Sigmoid colon (tissue), 7 donors: ENCODE measurements around the gene DDIT3. TPM values are rescaled to one million over a fixed set of nuclear protein-coding genes. Genes with fewer than 3 reads are reported as not detected.

Experiments
- DNase-seq: peaks from one replicate; pipeline ENCODE4 v3.0.0-alpha.2; 2019
- H3K27ac ChIP-seq, 4 donors: fragments of 200-600 bp; sonication (generic); one replicate each; pipeline ENCODE4 v1.5.1; 2016 to 2019; ENCODE audit warnings: mild to moderate bottlenecking in 1 of 4
- H3K27me3 ChIP-seq, 3 donors: fragments of 200-600 bp; sonication (generic); one replicate each; pipeline ENCODE4 v1.5.1; 2019; ENCODE audit warnings: mild to moderate bottlenecking in 1 of 3
- H3K36me3 ChIP-seq, 4 donors: fragments of 200-600 bp; sonication (generic); one replicate each; pipeline ENCODE4 v1.5.1; 2016 to 2019
- H3K4me1 ChIP-seq, 4 donors: fragments of 200-600 bp; sonication (generic); one replicate each; pipeline ENCODE4 v1.5.1; 2017 to 2019
- H3K4me3 ChIP-seq, 4 donors: fragments of 200-600 bp; sonication (generic); one replicate each; pipeline ENCODE4 v1.5.1; 2017 to 2019; ENCODE audit warnings: mild to moderate bottlenecking in 2 of 4, moderate library complexity in 1 of 4
- H3K9me3 ChIP-seq, 4 donors: fragments of 200-600 bp in 3 of 4; sonication (generic) in 3 of 4; one replicate each; pipeline versions ENCODE4 v1.5.1 to v1.6.1; 2013 to 2019
- CTCF ChIP-seq, 4 experiments: fragments of 450-650 bp in 3 of 4; fragments of 200-600 bp in 1 of 4; IDR thresholded peaks; one replicate each; pipeline ENCODE4 v1.5.1; 2016 to 2019; ENCODE audit warnings: antibody characterized with exemption in 4 of 4, mild to moderate bottlenecking in 3 of 4, moderate library complexity in 2 of 4
- EP300 ChIP-seq, 4 donors: sonication (generic); formaldehyde crosslinking; IDR thresholded peaks; one replicate each; pipeline ENCODE4 v1.6.1; 2017; ENCODE audit warnings: antibody characterized with exemption in 4 of 4
- POLR2A ChIP-seq, 2 donors: fragments of 450-650 bp; IDR thresholded peaks; one replicate each; pipeline ENCODE4 v1.6.1; 2016; ENCODE audit warnings: antibody characterized with exemption in 2 of 2, mild to moderate bottlenecking in 2 of 2, moderate library complexity in 2 of 2
- POLR2AphosphoS5 ChIP-seq, 4 donors: sonication (generic); formaldehyde crosslinking; IDR thresholded peaks; one replicate each; pipeline ENCODE4 v1.6.1; 2017; ENCODE audit warnings: antibody characterized with exemption in 4 of 4
- WGBS, 2 donors: extraction: QIAGEN DNeasy Blood & Tissue Kit; methylation state at CpG; one replicate each; pipeline ENCODE4 v1.1.7; 2013; 5-methylcytosine and 5-hydroxymethylcytosine counted together
- intact Hi-C: fragments of 100-400 bp; cut with DNase I; formaldehyde crosslinking; loops from one replicate; pipeline ENCODE4 v1.15.1; 2023
- polyA plus RNA-seq, 3 donors: library from polyadenylated mRNA; stranded (reverse); fragments of 200-250 nt; gene quantifications; one replicate each; pipeline ENCODE4 v1.2.3, GENCODE V29; 2013
- total RNA-seq, 4 donors: library from RNA; depleted of rRNA; stranded (reverse); fragments of >200 nt; gene quantifications; one replicate each; pipeline ENCODE4 v1.1.0, GENCODE V29; 2016
- donor health status: healthy with polysubstance abuse.
- donor health status: Bipolar disorder and iron deficiency.
- donor health status: healthy.

The DDIT3 gene
- total and polyA plus RNA-seq, 7 donors: 30.7 to 52.9 (median 43.3) TPM

GRCh38 chr12:57535764-57536596, 15.7 kb upstream of the DDIT3 start:
- H3K4me1 ChIP-seq: peaks cover 0 to 5% (median 1%) of the 10 kb centered on the region in 4 donors
- H3K27ac ChIP-seq: no peak overlapping the region
- H3K36me3 ChIP-seq: peaks cover 34 to 72% (median 46%) of the 10 kb centered on the region in 4 donors
- 45 to 72% methylated on average over 6 of the region's 6 CpGs for WGBS, 2 donors
- intact Hi-C loops: no loop called here
- TF ChIP-seq EP300 (IDR thresholded peaks at IDR 0.05) (no peak), POLR2AphosphoS5 (IDR thresholded peaks at IDR 0.05) (no peak), POLR2A (IDR thresholded peaks at IDR 0.05) (no peak)
- H3K27me3 ChIP-seq: no peaks in the 10 kb centered on the region
- no peak for DNase-seq
- H3K4me3 ChIP-seq: no peak overlapping the region
- no peaks in the 10 kb centered on the region for H3K9me3 ChIP-seq

- intact Hi-C loops: no loop called here
- Histone ChIP-seq H3K27ac (no peak overlapping the region), H3K36me3 (peaks cover 34 to 81% (median 56%) of the 10 kb centered on the region in 4 donors), H3K4me3 (no peak overlapping the region), H3K9me3 (no peaks in the 10 kb centered on the region), H3K27me3 (no peaks in the 10 kb centered on the region), H3K4me1 (no peaks in the 10 kb centered on the region)
- 82 to 87% methylated on average over 3 of the region's 3 CpGs for WGBS, 2 donors
- no peak for DNase-seq
- TF ChIP-seq POLR2AphosphoS5 (IDR thresholded peaks at IDR 0.05) (no peak), CTCF (IDR thresholded peaks at IDR 0.05) (no peak), EP300 (IDR thresholded peaks at IDR 0.05) (no peak), POLR2A (IDR thresholded peaks at IDR 0.05) (no peak)
Observed at GRCh38 chr12:57534991-57535543, 14.8 kb upstream of the DDIT3 start.

GRCh38 chr12:57534250-57534649, 13.9 kb upstream of the DDIT3 start:
- Histone ChIP-seq H3K9me3 (no peaks in the 10 kb centered on the region), H3K36me3 (peaks cover 34 to 86% (median 60%) of the 10 kb centered on the region in 4 donors), H3K4me3 (no peak overlapping the region), H3K4me1 (no peaks in the 10 kb centered on the region), H3K27ac (no peak overlapping the region), H3K27me3 (no peaks in the 10 kb centered on the region)
- intact Hi-C loops: no loop called here
- 95 to 97% methylated on average over 5 of the region's 5 CpGs for WGBS, 2 donors
- TF ChIP-seq POLR2AphosphoS5 (IDR thresholded peaks at IDR 0.05) (no peak), EP300 (IDR thresholded peaks at IDR 0.05) (no peak), CTCF (IDR thresholded peaks at IDR 0.05) (no peak), POLR2A (IDR thresholded peaks at IDR 0.05) (no peak)
- no peak for DNase-seq

GRCh38 chr12:57533108-57533507, 12.8 kb upstream of the DDIT3 start:
- H3K4me1 ChIP-seq: no peaks in the 10 kb centered on the region
- DNase-seq: no peak
- H3K9me3 ChIP-seq: no peaks in the 10 kb centered on the region
- TF ChIP-seq EP300 (IDR thresholded peaks at IDR 0.05): no peak
- no peak for TF ChIP-seq POLR2AphosphoS5 (IDR thresholded peaks at IDR 0.05)
- TF ChIP-seq CTCF (IDR thresholded peaks at IDR 0.05): no peak
- TF ChIP-seq POLR2A (IDR thresholded peaks at IDR 0.05): no peak
- H3K36me3 ChIP-seq: peaks cover 41 to 86% (median 66%) of the 10 kb centered on the region in 4 donors
- H3K27me3 ChIP-seq: no peaks in the 10 kb centered on the region
- whole genome bisulfite sequencing, 2 donors: 96 to 97% methylated on average over 8 of the region's 8 CpGs
- intact Hi-C loops: no loop called here
- H3K4me3 ChIP-seq: no peak overlapping the region
- H3K27ac ChIP-seq: no peak overlapping the region

GRCh38 chr12:57531836-57532235, 11.5 kb upstream of the DDIT3 start:
- no peak for DNase-seq
- Histone ChIP-seq H3K4me3 (no peak overlapping the region), H3K9me3 (no peaks in the 10 kb centered on the region), H3K27me3 (no peaks in the 10 kb centered on the region), H3K36me3 (peaks cover 47 to 89% (median 74%) of the 10 kb centered on the region in 4 donors), H3K27ac (no peak overlapping the region), H3K4me1 (no peaks in the 10 kb centered on the region)
- intact Hi-C loops: no loop called here
- 86 to 89% methylated on average over 1 of the region's 1 CpG for WGBS, 2 donors
- TF ChIP-seq EP300 (IDR thresholded peaks at IDR 0.05) (no peak), CTCF (IDR thresholded peaks at IDR 0.05) (no peak), POLR2A (IDR thresholded peaks at IDR 0.05) (no peak), POLR2AphosphoS5 (IDR thresholded peaks at IDR 0.05) (no peak)
